Fibroblast of pulmonary artery (primary cell): Measurements from ENCODE around the gene CTNNA1.
"Not testable (repeated sequence)": the region's sequence is repeated elsewhere in the genome, so short reads cannot be mapped to it uniquely, and the experiment has no call there.

Experiments used
- DNase-seq: peaks from one replicate; pipeline ENCODE4 v3.0.0-alpha.2; 2010; ENCODE audit warnings: low read depth
- H3K4me3 ChIP-seq: replicated peaks from 2 replicates; pipeline ENCODE4 v1.5.1; 2011; ENCODE audit warnings: low read depth, mild to moderate bottlenecking, control low read depth, low read length, moderate library complexity
- TF ChIP-seq, protein P1 (sequence below): IDR thresholded peaks from 2 replicates; pipeline ENCODE4 v1.5.1; 2011; ENCODE audit warnings: mild to moderate bottlenecking, control low read depth, low read length, inconsistent platforms; ENCODE audit errors: missing control alignments

The CTNNA1 gene

DNA sequence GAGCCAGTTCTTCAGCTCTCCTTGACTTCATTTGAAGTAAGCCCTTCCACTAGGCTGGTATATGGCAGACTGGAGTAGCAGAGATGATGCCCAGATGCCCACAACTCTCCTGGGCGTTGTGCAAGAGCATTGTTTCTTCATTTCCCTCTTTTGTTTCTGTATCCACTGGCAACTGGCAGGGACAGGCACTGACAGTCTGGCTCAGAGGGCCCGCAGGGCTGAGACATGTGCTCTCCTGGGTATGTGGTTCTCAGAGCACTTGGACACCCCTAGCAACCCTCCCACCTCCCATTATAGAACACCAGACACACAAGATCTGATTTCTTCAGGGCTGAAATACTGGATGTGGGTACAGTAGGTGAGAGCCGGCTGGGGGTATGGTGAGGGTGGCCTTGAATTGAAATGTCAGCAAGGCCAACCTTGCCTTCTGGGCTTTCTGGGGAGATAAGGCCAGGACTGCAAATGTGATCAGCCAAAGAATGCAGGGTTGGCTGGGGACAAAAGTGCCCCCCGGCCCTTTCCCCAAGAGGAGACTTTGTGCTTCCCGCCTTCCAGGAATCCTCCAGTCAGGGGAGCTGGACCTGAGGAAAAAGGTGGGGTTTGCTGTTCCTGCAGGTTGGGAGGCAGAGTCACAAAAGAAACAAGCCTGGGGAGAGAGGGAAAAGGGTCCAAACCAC, 28.6 kb upstream of the CTNNA1 start:
- TF ChIP-seq, protein P1, sequence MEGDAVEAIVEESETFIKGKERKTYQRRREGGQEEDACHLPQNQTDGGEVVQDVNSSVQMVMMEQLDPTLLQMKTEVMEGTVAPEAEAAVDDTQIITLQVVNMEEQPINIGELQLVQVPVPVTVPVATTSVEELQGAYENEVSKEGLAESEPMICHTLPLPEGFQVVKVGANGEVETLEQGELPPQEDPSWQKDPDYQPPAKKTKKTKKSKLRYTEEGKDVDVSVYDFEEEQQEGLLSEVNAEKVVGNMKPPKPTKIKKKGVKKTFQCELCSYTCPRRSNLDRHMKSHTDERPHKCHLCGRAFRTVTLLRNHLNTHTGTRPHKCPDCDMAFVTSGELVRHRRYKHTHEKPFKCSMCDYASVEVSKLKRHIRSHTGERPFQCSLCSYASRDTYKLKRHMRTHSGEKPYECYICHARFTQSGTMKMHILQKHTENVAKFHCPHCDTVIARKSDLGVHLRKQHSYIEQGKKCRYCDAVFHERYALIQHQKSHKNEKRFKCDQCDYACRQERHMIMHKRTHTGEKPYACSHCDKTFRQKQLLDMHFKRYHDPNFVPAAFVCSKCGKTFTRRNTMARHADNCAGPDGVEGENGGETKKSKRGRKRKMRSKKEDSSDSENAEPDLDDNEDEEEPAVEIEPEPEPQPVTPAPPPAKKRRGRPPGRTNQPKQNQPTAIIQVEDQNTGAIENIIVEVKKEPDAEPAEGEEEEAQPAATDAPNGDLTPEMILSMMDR = no peak

DNA sequence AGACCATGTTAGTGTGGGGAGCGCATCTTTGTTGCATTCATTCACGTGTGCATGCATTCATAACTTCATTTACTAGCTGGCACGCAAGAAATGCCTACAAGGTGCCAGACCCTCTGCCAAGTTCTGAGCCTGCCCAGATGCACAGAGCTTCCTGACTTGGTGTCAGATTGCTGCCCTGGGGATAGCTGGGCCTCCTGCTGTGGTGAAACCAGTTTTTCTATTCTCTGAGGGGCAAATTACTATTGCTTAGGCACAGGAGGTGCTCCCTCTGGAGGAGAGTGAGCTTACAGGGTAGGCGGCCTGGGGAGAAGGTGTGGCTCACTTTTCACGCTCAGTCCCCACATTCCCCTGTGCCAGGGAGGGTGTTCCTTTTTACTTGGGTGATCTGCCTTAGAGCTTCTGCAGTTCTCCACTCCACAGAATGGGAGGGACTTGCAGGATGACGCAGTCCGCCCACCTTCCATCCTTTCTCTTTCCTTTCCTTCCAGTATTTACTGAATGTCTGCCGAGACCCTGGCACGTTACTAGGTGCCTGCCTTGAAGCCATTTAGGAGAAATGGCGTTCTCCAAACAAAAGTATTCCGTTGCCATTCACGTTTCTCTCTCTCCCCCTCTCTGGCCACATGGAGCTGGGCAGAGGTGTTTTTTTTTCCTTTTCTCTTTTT, 27.9 kb upstream of the CTNNA1 start:
- peak; percentile 66 for DNase-seq
- TF ChIP-seq, protein P1 = peak; percentile 42

More for the DNA sequence above, 28.6 kb upstream of the CTNNA1 start:
- DNase-seq = peak; percentile 68
- no peak overlapping the region for H3K4me3 ChIP-seq

DNA sequence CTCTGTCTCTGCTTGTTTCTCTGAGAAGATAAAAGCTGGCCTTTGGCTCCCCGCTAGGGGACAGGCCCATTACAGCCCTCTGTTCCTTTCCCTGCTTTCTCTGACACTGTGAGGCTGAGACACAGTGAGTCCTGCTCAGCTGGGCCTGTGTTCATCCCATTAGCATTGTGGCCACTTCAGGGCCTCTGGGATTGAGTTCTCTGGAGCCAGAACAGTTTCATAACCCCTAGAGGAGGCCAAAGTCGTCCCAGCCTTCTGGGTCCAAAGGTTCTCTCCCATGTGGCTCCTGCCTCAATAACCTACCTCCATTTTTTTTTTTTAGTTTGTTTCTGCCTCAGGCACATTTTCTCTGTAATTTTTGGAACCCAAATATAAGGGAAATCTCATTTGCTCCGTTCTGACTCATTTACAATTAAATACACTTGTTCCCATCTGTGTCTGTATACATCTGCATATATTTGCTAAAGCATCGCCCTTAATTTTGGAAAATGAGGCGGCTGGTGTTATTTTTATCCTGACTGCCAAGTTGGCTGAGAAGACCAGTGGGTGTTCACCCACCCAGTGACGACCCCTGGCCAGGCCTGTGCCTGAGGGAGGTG, 27.3 kb upstream of the CTNNA1 start:
- peak; percentile 8 for DNase-seq
- H3K4me3 ChIP-seq = no peak overlapping the region
- TF ChIP-seq, protein P1 = no peak

More for the DNA sequence above, 27.9 kb upstream of the CTNNA1 start:
- no peak overlapping the region for H3K4me3 ChIP-seq

DNA sequence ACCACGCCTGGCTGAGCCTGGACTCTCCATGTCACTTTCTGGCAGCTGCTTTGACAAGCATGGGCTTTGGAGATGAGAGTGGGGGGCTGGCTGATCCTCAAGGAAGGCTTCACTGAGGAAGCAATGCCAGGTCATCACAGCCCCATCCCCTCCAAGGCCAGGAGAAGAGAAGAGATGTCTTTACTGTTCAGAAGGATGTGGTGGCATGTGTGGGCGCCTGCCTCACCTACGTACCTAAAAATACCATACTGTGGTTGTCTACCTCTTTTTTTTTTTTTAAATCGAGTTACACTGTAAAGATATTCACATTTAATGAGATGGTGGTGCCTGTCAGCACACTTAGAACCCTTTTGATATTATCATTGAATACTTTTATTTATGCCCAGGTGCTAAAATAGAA, 26.4 kb upstream of the CTNNA1 start:
- no peak for DNase-seq
- no peak overlapping the region for H3K4me3 ChIP-seq
- TF ChIP-seq, protein P1 = no peak

- H3K4me3 ChIP-seq, DNase-seq: not testable (repeated sequence)
Observed at GRCh38 chr5:138730496-138730895, 22.7 kb upstream of the CTNNA1 start.

DNA sequence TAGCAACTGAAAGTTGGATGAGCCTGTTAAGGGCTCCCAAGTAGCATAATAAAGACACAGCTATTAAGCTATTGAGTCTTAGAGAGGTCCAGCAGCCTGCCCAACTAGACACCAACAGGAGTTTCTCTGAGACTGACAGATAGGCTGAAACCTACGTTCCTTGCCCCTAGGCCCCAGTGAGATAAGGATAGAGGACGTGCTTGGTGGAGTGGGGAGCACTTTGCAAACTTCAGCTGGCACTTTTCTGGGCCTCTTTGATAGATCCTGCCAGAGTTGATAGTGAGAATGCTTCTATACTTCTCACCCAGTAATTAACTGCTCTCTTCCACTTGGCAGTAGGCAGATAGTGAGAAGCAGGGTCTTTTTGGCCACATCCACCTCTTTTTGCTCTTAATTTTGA, 20.8 kb upstream of the CTNNA1 start:
- no peak overlapping the region for H3K4me3 ChIP-seq
- TF ChIP-seq, protein P1 = no peak
- DNase-seq = no peak

- H3K4me3 ChIP-seq = no peak overlapping the region
- TF ChIP-seq, protein P1 = no peak
- no peak for DNase-seq
Observed at GRCh38 chr5:138732933-138733332, 20.3 kb upstream of the CTNNA1 start.
